ENCODE measurements around the gene TFEC.

Gene TFEC

GRCh38 chr7:115906731-115907130 lies 123.8 kb downstream of the TFEC start:
- no peak for TF ChIP-seq CTCF (IDR thresholded peaks at IDR 0.05; ENCODE audit: low read depth, low read length)
- DNase-seq (ENCODE audit: extremely low read depth, low read depth), result no peak

- DNase-seq (ENCODE audit: extremely low read depth, low read depth), result no peak
- TF ChIP-seq CTCF (IDR thresholded peaks at IDR 0.05; ENCODE audit: low read depth, low read length), result no peak
Observed at GRCh38 chr7:115889669-115889984, 140.9 kb downstream of the TFEC start.

- DNase-seq (ENCODE audit: extremely low read depth, low read depth), result no peak
- no peak for TF ChIP-seq CTCF (IDR thresholded peaks at IDR 0.05; ENCODE audit: low read depth, low read length)
Observed at GRCh38 chr7:115888981-115889668, 141.4 kb downstream of the TFEC start.

GRCh38 chr7:115885550-115885949 lies 145.0 kb downstream of the TFEC start:
- DNase-seq (ENCODE audit: extremely low read depth, low read depth), result no peak
- TF ChIP-seq CTCF (IDR thresholded peaks at IDR 0.05; ENCODE audit: low read depth, low read length), result no peak

Measured in AG09319 (cell line).